OCI-LY1 (cell line): Measurements from ENCODE around the gene HLTF.

ENCODE experiments used
- CTCF ChIP-seq: fragments of 200-600 bp; sonication (generic), shearing (Covaris generic); IDR thresholded peaks from 2 replicates; pipeline ENCODE4 v1.5.1; 2017; ENCODE audit warnings: mild to moderate bottlenecking, antibody characterized with exemption, low read length, moderate library complexity, mixed read lengths
- EZH2 ChIP-seq: fragments of 200-600 bp; sonication (generic), shearing (Covaris generic); IDR thresholded peaks from 2 replicates; pipeline ENCODE4 v1.8.0; 2017; ENCODE audit warnings: borderline replicate concordance, mixed run types, mild to moderate bottlenecking, antibody characterized with exemption, low read length, moderate library complexity, mixed read lengths

- TF ChIP-seq CTCF (peak; percentile 90), EZH2 (no peak)
These were observed 34.0 kb upstream of the HLTF start for GRCh38 chr3:149120051-149120972.
